H1 (cell line): ENCODE data around the gene RPL28. TPM values are rescaled to one million over a fixed set of nuclear protein-coding genes. Genes with fewer than 3 reads are reported as not detected.

ENCODE experiments used
- CBX8 ChIP-seq: fragments of 300-800, 300-1000 bp; sonication (generic); IDR thresholded peaks from 2 replicates; pipeline ENCODE4 v1.7.1; 2016; ENCODE audit warnings: low read depth, low read length, borderline replicate concordance
- CTCF ChIP-seq, 3 experiments: IDR thresholded peaks; 1 replicate in 2 of 3; 2 replicates in 1 of 3; pipeline versions ENCODE4 v1.5.1 to v1.6.1; 2011; ENCODE audit warnings: low read length in 3 of 3, mild to moderate bottlenecking in 3 of 3, inconsistent platforms in 2 of 3, low read depth in 1 of 3, moderate library complexity in 1 of 3; ENCODE audit not compliant: insufficient read depth in 1 of 3; ENCODE audit errors: control extremely low read depth in 1 of 3
- polyA plus RNA-seq, 7 experiments: library from polyadenylated mRNA; depleted of rRNA in 3 of 7; stranded (reverse) in 5 of 7; unstranded in 2 of 7; fragments of >200 nt in 5 of 7; fragments of 200-250 nt in 2 of 7; gene quantifications; 1 replicate in 5 of 7; 2 replicates in 1 of 7; 4 replicates in 1 of 7; pipeline versions ENCODE4 v1.2.1 to v1.2.3, GENCODE V29; 2011 to 2013; ENCODE audit warnings: missing spikeins in 2 of 7, mixed read lengths in 2 of 7
- total RNA-seq: library from RNA; stranded (reverse); fragmentation: NEBNext Ultra II Directional; extraction: Animal tissue kit (Norgen Biotek cat#: 25700); gene quantifications from 2 replicates; pipeline ENCODE4 v1.2.1, GENCODE V29; 2021

RPL28 gene
- total and polyA plus RNA-seq, 2 of the 8 experiments (the other 6 are each of a cell fraction or from before 2014, with no cell fraction given), result 2,123 to 8,402 TPM

- TF ChIP-seq CTCF (IDR thresholded peaks at IDR 0.05; ENCODE audit: control extremely low read depth in 1 of 3, insufficient read depth in 1 of 3, low read depth in 1 of 3, low read length in 3 of 3) (no peak), CBX8 (no peak)
Observed at GRCh38 chr19:55379174-55379573, 6.6 kb upstream of the RPL28 start (continued).
